ENCODE results near the gene ZCCHC2.

- TF ChIP-seq POLR2A (IDR thresholded peaks at IDR 0.05) (no peak), CTCF (IDR thresholded peaks at IDR 0.05 in 8 of 11, conservative IDR thresholded peaks at IDR 0.05 in 3 of 11) (no peak)
Observed at GRCh38 chr18:62590799-62591590, 68.2 kb downstream of the ZCCHC2 start.
